WTC11 (cell line): ENCODE results near the gene BEGAIN. TPM values are rescaled to one million over a fixed set of nuclear protein-coding genes. Genes with fewer than 3 reads are reported as not detected.

ENCODE experiments used
- ATAC-seq: fragments of 200-7000 bp; cut with Tn5 transposase; 2 replicates; pipeline ENCODE4 v1.10.0; 2021; ENCODE audit warnings: mild to moderate bottlenecking, moderate library complexity
- CTCF ChIA-PET: fragments of 300-600 bp; sonication (Branson Sonifier 250); formaldehyde crosslinking; loops from one replicate; lab custom pipeline; 2021; ENCODE audit warnings: antibody characterized with exemption; lab: Charles Lee
- POLR2A ChIA-PET: fragments of 350-600 bp; sonication (Branson Sonifier 250); formaldehyde crosslinking; loops from one replicate; lab custom pipeline; 2021; ENCODE audit warnings: antibody characterized with exemption; lab: Charles Lee
- DNase-seq: peaks from one replicate; pipeline ENCODE4 v3.0.0; 2021; ENCODE audit warnings: low spot score
- H3K27ac Mint-ChIP-seq: 2 replicates; pipeline ENCODE4 v1.8.0; 2021; ENCODE audit warnings: mixed read lengths
- H3K27me3 Mint-ChIP-seq: 2 replicates; pipeline ENCODE4 v1.8.0; 2021; ENCODE audit warnings: low read depth, mild to moderate bottlenecking, moderate library complexity, mixed read lengths
- H3K36me3 Mint-ChIP-seq: 2 replicates; pipeline ENCODE4 v1.8.0; 2021; ENCODE audit warnings: mixed read lengths
- H3K4me1 Mint-ChIP-seq: 2 replicates; pipeline ENCODE4 v1.8.0; 2022; ENCODE audit warnings: mixed read lengths
- H3K4me3 Mint-ChIP-seq: 2 replicates; pipeline ENCODE4 v1.8.0; 2021; ENCODE audit warnings: mild to moderate bottlenecking, moderate library complexity, mixed read lengths
- H3K9me3 Mint-ChIP-seq: 2 replicates; pipeline ENCODE4 v1.8.0; 2021; ENCODE audit warnings: mixed read lengths
- AFF4 ChIP-seq: sonication (generic); formaldehyde crosslinking; IDR thresholded peaks from 2 replicates; pipeline ENCODE4 v1.8.1; 2023; ENCODE audit warnings: mild to moderate bottlenecking, missing genetic modification reagents, borderline replicate concordance
- ATF1 ChIP-seq: sonication (generic); formaldehyde crosslinking; IDR thresholded peaks from 2 replicates; pipeline ENCODE4 v1.8.1; 2023; ENCODE audit warnings: mild to moderate bottlenecking, moderate library complexity, missing genetic modification reagents
- CREM ChIP-seq: sonication (generic); formaldehyde crosslinking; IDR thresholded peaks from 2 replicates; pipeline ENCODE4 v1.8.1; 2022; ENCODE audit warnings: mild to moderate bottlenecking, missing genetic modification reagents, moderate library complexity
- EMX1 ChIP-seq: fragments of 250-450 bp; sonication (Bioruptor Pico); IDR thresholded peaks from 2 replicates; pipeline ENCODE4 v1.8.0; 2021; ENCODE audit warnings: mild to moderate bottlenecking
- ESRRA ChIP-seq: sonication (generic); formaldehyde crosslinking; IDR thresholded peaks from 2 replicates; pipeline ENCODE4 v1.8.1; 2022; ENCODE audit warnings: mild to moderate bottlenecking, missing genetic modification reagents, borderline replicate concordance
- ETV6 ChIP-seq: sonication (generic); formaldehyde crosslinking; IDR thresholded peaks from 2 replicates; pipeline ENCODE4 v1.8.1; 2022; ENCODE audit warnings: mild to moderate bottlenecking, missing genetic modification reagents
- FOXJ3 ChIP-seq: sonication (generic); formaldehyde crosslinking; IDR thresholded peaks from 2 replicates; pipeline ENCODE4 v1.9.0; 2021; ENCODE audit warnings: missing genetic modification reagents, mild to moderate bottlenecking, borderline replicate concordance
- GTF2I ChIP-seq: fragments of 250-450 bp; sonication (Bioruptor Pico); conservative IDR thresholded peaks from 2 replicates; pipeline ENCODE4 v1.4.0; 2021; ENCODE audit warnings: mild to moderate bottlenecking
- IRF1 ChIP-seq: sonication (generic); formaldehyde crosslinking; IDR thresholded peaks from 2 replicates; pipeline ENCODE4 v1.8.0; 2023; ENCODE audit warnings: missing genetic modification reagents
- IRF2 ChIP-seq: sonication (generic); formaldehyde crosslinking; IDR thresholded peaks from 2 replicates; pipeline ENCODE4 v1.8.0; 2022; ENCODE audit warnings: low read depth, missing genetic modification reagents, borderline replicate concordance
- MAX ChIP-seq: sonication (generic); formaldehyde crosslinking; IDR thresholded peaks from 2 replicates; pipeline ENCODE4 v1.8.0; 2022; ENCODE audit warnings: mild to moderate bottlenecking, missing genetic modification reagents
- MYBL2 ChIP-seq: sonication (generic); formaldehyde crosslinking; IDR thresholded peaks from 2 replicates; pipeline ENCODE4 v1.8.1; 2023; ENCODE audit warnings: mild to moderate bottlenecking, moderate library complexity, missing genetic modification reagents
- NFATC4 ChIP-seq: fragments of 250-450 bp; sonication (Bioruptor Pico); IDR thresholded peaks from 2 replicates; pipeline ENCODE4 v1.9.0; 2021; ENCODE audit warnings: mild to moderate bottlenecking
- NFYB ChIP-seq: sonication (generic); formaldehyde crosslinking; conservative IDR thresholded peaks from 2 replicates; pipeline ENCODE4 v1.8.0; 2022; ENCODE audit warnings: low read depth, missing genetic modification reagents
- RORB ChIP-seq: fragments of 250-450 bp; sonication (Bioruptor Pico); IDR thresholded peaks from 2 replicates; pipeline ENCODE4 v1.9.0; 2021; ENCODE audit warnings: mild to moderate bottlenecking
- SMAD3 ChIP-seq: sonication (generic); formaldehyde crosslinking; IDR thresholded peaks from 2 replicates; pipeline ENCODE4 v1.8.0; 2022; ENCODE audit warnings: missing genetic modification reagents, mild to moderate bottlenecking, borderline replicate concordance
- SMAD4 ChIP-seq: sonication (generic); formaldehyde crosslinking; IDR thresholded peaks from 2 replicates; pipeline ENCODE4 v1.8.0; 2022; ENCODE audit warnings: mild to moderate bottlenecking, missing genetic modification reagents
- TEAD4 ChIP-seq: sonication (generic); formaldehyde crosslinking; IDR thresholded peaks from 2 replicates; pipeline ENCODE4 v1.8.0; 2022; ENCODE audit warnings: mild to moderate bottlenecking, missing genetic modification reagents
- TP53 ChIP-seq: sonication (generic); formaldehyde crosslinking; IDR thresholded peaks from 2 replicates; pipeline ENCODE4 v1.8.1; 2023; ENCODE audit warnings: mild to moderate bottlenecking, missing genetic modification reagents
- ZNF121 ChIP-seq: sonication (generic); formaldehyde crosslinking; IDR thresholded peaks from 2 replicates; pipeline ENCODE4 v1.8.0; 2023; ENCODE audit warnings: missing genetic modification reagents
- ZNF396 ChIP-seq: fragments of 250-450 bp; sonication (Bioruptor Pico); IDR thresholded peaks from 2 replicates; pipeline ENCODE4 v1.8.0; 2021; ENCODE audit warnings: mild to moderate bottlenecking, moderate library complexity, borderline replicate concordance
- ZNF425 ChIP-seq: fragments of 250-450 bp; sonication (Bioruptor Pico); conservative IDR thresholded peaks from 2 replicates; pipeline ENCODE4 v1.9.0; 2021; ENCODE audit warnings: mild to moderate bottlenecking
- ZNF671 ChIP-seq: fragments of 250-450 bp; sonication (Bioruptor Pico); IDR thresholded peaks from 2 replicates; pipeline ENCODE4 v1.8.0; 2021; ENCODE audit warnings: mild to moderate bottlenecking
- total RNA-seq: library from RNA; stranded (reverse); gene quantifications from 3 replicates; pipeline ENCODE4 v1.2.3, GENCODE V29; 2021

The BEGAIN gene
- total RNA-seq, 1 experiment from 2014 or later: 1.3 TPM

- DNase-seq: no peak
- Mint-ChIP-seq H3K27me3 (no peaks in the 10 kb centered on the region; the same call in 1 of the 2 replicates), H3K27ac (no peak overlapping the region), H3K4me1 (no peaks in the 10 kb centered on the region), H3K36me3 (no peaks in the 10 kb centered on the region), H3K4me3 (no peak overlapping the region), H3K9me3 (peaks cover 5% of the 10 kb centered on the region)
- ChIA-PET CTCF (interaction anchor here (1.4 kb wide), 1 partner anchor 35 kb away, joined by 8 read pairs; no protein-coding TSS in a partner anchor), POLR2A (interaction anchor here (0.6 kb wide), 1 partner anchor 15 kb away, joined by 4 read pairs; no protein-coding TSS in a partner anchor)
- ATAC-seq: no peak
- TF ChIP-seq GTF2I (CRISPR knock-in tag) (no peak), SMAD3 (CRISPR knock-in tag) (no peak), AFF4 (CRISPR knock-in tag) (no peak), TP53 (no peak), SMAD4 (CRISPR knock-in tag) (no peak), IRF1 (CRISPR knock-in tag) (no peak), CREM (CRISPR knock-in tag) (no peak), RORB (CRISPR knock-in tag) (no peak), FOXJ3 (CRISPR knock-in tag) (no peak), IRF2 (no peak), MAX (no peak), ZNF671 (CRISPR knock-in tag) (no peak), ESRRA (no peak), ZNF121 (CRISPR knock-in tag) (no peak), ZNF425 (no peak), NFYB (CRISPR knock-in tag) (no peak), NFATC4 (CRISPR knock-in tag) (no peak), ATF1 (no peak), ETV6 (CRISPR knock-in tag) (no peak)
Measured at GRCh38 chr14:100610511-100611217, 23.4 kb upstream of the BEGAIN start.

GRCh38 chr14:100609941-100610391, 22.7 kb upstream of the BEGAIN start:
- H3K36me3 Mint-ChIP-seq: no peaks in the 10 kb centered on the region
- DNase-seq: no peak
- no peaks in the 10 kb centered on the region for H3K4me1 Mint-ChIP-seq
- no peaks in the 10 kb centered on the region; the same call in 1 of the 2 replicates for H3K27me3 Mint-ChIP-seq
- no peak for ATAC-seq
- POLR2A ChIA-PET: interaction anchor here (0.6 kb wide), 1 partner anchor 14 kb away, joined by 4 read pairs; no protein-coding TSS in a partner anchor
- H3K27ac Mint-ChIP-seq: no peak overlapping the region
- CTCF ChIA-PET: interaction anchor here (1.4 kb wide), 1 partner anchor 36 kb away, joined by 8 read pairs; no protein-coding TSS in a partner anchor
- H3K4me3 Mint-ChIP-seq: no peak overlapping the region
- H3K9me3 Mint-ChIP-seq: peaks cover 5% of the 10 kb centered on the region
- no peak for TF ChIP-seq TEAD4 (CRISPR knock-in tag)
- no peak for TF ChIP-seq ATF1
- TF ChIP-seq EMX1 (CRISPR knock-in tag): no peak
- TF ChIP-seq AFF4 (CRISPR knock-in tag): no peak
- TF ChIP-seq RORB (CRISPR knock-in tag): no peak
- TF ChIP-seq CREM (CRISPR knock-in tag): no peak
- TF ChIP-seq MYBL2 (CRISPR knock-in tag): no peak
- TF ChIP-seq ZNF396 (CRISPR knock-in tag): no peak
